GM12873 (cell line): Measurements from ENCODE around the gene GPBP1L1.

Source experiments
- CTCF ChIP-seq: IDR thresholded peaks from 2 replicates; pipeline ENCODE4 v1.5.1; 2012; ENCODE audit warnings: low read depth, mild to moderate bottlenecking, moderate library complexity, low read length, control low read depth; ENCODE audit not compliant: insufficient read depth; ENCODE audit errors: missing control alignments

The GPBP1L1 gene

GRCh38 chr1:45640293-45640692 is 46.0 kb downstream of the GPBP1L1 start:
- no peak for TF ChIP-seq CTCF

GRCh38 chr1:45635211-45635610 is 51.1 kb downstream of the GPBP1L1 start:
- TF ChIP-seq CTCF, result no peak

- TF ChIP-seq CTCF, result no peak
Observed at GRCh38 chr1:45630429-45630828, 55.9 kb downstream of the GPBP1L1 start.

GRCh38 chr1:45629035-45629434 is 57.3 kb downstream of the GPBP1L1 start:
- no peak for TF ChIP-seq CTCF

- TF ChIP-seq CTCF, result no peak
Observed at GRCh38 chr1:45623972-45624371, 62.4 kb downstream of the GPBP1L1 start, which contains the start of gene CCDC17. Gene CCDC17, minus strand, starts transcription at chr1:45624054. Its CDS starts 145 bp downstream, at chr1:45623909.

GRCh38 chr1:45622524-45623394 is 63.6 kb downstream of the GPBP1L1 start:
- no peak for TF ChIP-seq CTCF

GRCh38 chr1:45621895-45622523 is 64.3 kb downstream of the GPBP1L1 start:
- TF ChIP-seq CTCF, result no peak
